ENCODE results near the gene ADAMTS8.
A peak's percentile ranks its signal among the peaks of the same experiment; 100 is the strongest.

GRCh38 chr11:130429120-130429681 lies 792 bp upstream of the ADAMTS8 start:
- TF ChIP-seq CTCF (conservative IDR thresholded peaks at IDR 0.05 in 1 of 2, IDR thresholded peaks at IDR 0.05 in 1 of 2; ENCODE audit: low read depth in 1 of 2, low read length in 2 of 2) (no peak), EZH2 (IDR thresholded peaks at IDR 0.05; ENCODE audit: low read length, missing control alignments) (peak; percentile 62)
